Tibial artery (tissue), 4 donors: ENCODE results near the gene PTBP1.

Experiments
- DNase-seq, 2 donors: peaks; one replicate each; pipeline ENCODE4 v3.0.0-alpha.2; 2019
- H3K27ac ChIP-seq, 2 donors: fragments of 200-600 bp; sonication (generic) in 1 of 2; 1 replicate in 1 of 2; 2 replicates in 1 of 2; pipeline ENCODE4 v1.5.1; 2018 to 2019; ENCODE audit warnings: mild to moderate bottlenecking in 1 of 2
- H3K27me3 ChIP-seq, 2 donors: fragments of 200-600 bp; sonication (generic) in 1 of 2; one replicate each; pipeline versions ENCODE4 v1.5.1 to v1.6.0; 2016 to 2019
- H3K36me3 ChIP-seq, 3 donors: fragments of 200-600 bp; sonication (generic) in 2 of 3; one replicate each; pipeline ENCODE4 v1.5.1; 2016 to 2019; ENCODE audit warnings: mild to moderate bottlenecking in 2 of 3
- H3K4me1 ChIP-seq, 4 donors: fragments of 200-600 bp; sonication (generic) in 2 of 4; 1 replicate in 3 of 4; 2 replicates in 1 of 4; pipeline ENCODE4 v1.5.1; 2016 to 2019
- H3K4me3 ChIP-seq, 2 donors: fragments of 200-600 bp; sonication (generic) in 1 of 2; 1 replicate in 1 of 2; 2 replicates in 1 of 2; pipeline ENCODE4 v1.5.1; 2018 to 2019; ENCODE audit warnings: mild to moderate bottlenecking in 2 of 2
- H3K9me3 ChIP-seq, 3 donors: fragments of 200-600 bp; sonication (generic) in 1 of 3; one replicate each; pipeline ENCODE4 v1.5.1; 2016 to 2019
- intact Hi-C: fragments of 100-400 bp; cut with DNase I; formaldehyde crosslinking; loops from one replicate; pipeline ENCODE4 v1.15.0; 2023; ENCODE audit warnings: low total_unique reads
- TF ChIP-seq, protein P1 (sequence below), 2 experiments: fragments of 200-600 bp in 1 of 2; fragments of 450-650 bp in 1 of 2; IDR thresholded peaks; one replicate each; pipeline ENCODE4 v1.5.1; 2017 to 2019; ENCODE audit warnings: antibody characterized with exemption in 2 of 2, mild to moderate bottlenecking in 1 of 2, moderate library complexity in 1 of 2

PTBP1 gene

DNA sequence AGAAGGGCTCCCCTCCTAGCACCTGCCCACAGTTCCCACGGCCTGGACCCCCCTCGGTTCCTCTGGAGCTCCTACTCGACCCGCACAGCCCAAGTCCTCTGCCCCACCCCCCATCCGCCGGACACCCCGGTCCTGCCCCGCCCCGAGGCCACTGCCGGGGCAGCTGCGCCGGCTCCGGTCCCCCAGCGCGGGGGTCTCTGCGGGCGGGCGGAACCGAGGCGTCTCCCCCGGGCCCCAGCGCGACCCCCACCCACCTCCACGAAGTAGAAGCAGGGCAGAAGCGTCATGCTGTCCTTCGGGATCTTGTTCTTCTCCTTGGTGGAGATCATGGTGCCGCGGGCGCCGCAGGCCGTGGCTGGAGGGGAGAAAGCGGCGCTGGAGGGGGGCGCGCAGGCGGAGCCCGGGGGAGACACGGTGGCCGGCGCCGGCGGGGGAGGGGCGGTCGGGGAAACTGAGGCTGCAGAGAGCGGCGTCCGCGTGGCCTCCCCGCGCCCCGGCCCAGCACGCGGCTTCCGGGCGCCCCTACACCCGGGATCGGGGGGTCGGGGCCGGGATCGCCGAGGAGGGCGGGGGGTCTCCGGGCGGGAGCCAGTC is 24.1 kb downstream of the PTBP1 start:
- H3K4me3 ChIP-seq, result peak overlapping the region in 1 of 2 donors; percentile 9
- peaks cover 16 to 52% of the 10 kb centered on the region in 2 donors for H3K27me3 ChIP-seq
- TF ChIP-seq, protein P1, sequence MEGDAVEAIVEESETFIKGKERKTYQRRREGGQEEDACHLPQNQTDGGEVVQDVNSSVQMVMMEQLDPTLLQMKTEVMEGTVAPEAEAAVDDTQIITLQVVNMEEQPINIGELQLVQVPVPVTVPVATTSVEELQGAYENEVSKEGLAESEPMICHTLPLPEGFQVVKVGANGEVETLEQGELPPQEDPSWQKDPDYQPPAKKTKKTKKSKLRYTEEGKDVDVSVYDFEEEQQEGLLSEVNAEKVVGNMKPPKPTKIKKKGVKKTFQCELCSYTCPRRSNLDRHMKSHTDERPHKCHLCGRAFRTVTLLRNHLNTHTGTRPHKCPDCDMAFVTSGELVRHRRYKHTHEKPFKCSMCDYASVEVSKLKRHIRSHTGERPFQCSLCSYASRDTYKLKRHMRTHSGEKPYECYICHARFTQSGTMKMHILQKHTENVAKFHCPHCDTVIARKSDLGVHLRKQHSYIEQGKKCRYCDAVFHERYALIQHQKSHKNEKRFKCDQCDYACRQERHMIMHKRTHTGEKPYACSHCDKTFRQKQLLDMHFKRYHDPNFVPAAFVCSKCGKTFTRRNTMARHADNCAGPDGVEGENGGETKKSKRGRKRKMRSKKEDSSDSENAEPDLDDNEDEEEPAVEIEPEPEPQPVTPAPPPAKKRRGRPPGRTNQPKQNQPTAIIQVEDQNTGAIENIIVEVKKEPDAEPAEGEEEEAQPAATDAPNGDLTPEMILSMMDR (IDR thresholded peaks at IDR 0.05), result no peak
- DNase-seq, result no peak
- H3K9me3 ChIP-seq, result no peaks in the 10 kb centered on the region
- H3K36me3 ChIP-seq, result no peaks in the 10 kb centered on the region
- peaks cover 0 to 15% (median 14%) of the 10 kb centered on the region in 4 donors for H3K4me1 ChIP-seq
- no peak overlapping the region for H3K27ac ChIP-seq
- intact Hi-C loops, result no loop called here

DNA sequence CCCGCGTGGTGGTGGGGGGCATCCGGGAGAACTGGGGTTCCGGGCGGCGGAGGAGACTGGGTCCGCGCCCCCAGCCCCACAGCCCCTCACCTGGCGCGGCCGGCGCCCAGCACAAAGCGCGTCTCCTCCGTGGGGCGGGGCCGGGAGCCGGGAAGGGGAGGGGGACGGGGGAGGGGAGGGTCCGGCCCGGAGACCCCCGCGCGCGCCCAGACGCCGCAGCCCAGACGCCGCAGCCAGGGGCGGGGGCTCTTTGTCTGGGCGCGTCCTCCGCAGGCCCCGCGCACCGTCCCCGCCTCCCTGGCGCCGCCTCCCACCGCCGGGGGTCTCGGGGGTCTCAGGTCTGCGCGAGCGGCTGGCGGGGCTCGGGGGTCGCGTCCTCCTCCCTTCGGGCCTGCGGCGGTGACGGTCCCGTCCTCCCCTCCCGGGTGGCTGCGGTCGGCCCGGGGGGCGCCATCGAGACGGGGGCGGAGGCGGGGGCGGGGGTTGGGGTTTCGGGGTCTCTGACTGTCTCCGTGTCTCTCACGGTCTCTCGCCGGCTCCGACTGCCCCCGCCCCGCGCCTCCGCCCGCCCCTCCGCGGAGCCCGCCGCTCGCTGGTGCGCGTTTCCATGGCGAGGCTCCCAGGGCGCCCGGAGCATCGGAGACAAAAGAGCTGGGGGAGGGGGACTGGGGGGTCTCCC is 24.7 kb downstream of the PTBP1 start, which contains the start of gene PLPPR3:
Gene PLPPR3, minus strand, starts transcription at position 131 of the 679 bp plus-strand sequence. CDS start 396 bp downstream, outside the sequence.
- H3K27me3 ChIP-seq, result peaks cover 16 to 52% of the 10 kb centered on the region in 2 donors
- no peak within 1 kb of the TSS for H3K27ac ChIP-seq
- DNase-seq, result no peak
- peak within 1 kb of the TSS in 1 of 2 donors; percentile 9 for H3K4me3 ChIP-seq
- TF ChIP-seq, protein P1 (IDR thresholded peaks at IDR 0.05), result no peak
- no peaks in the 10 kb centered on the region for H3K9me3 ChIP-seq
- H3K36me3 ChIP-seq, result no peaks in the 10 kb centered on the region
- intact Hi-C loops, result no loop called here
- peaks cover 0 to 15% (median 14%) of the 10 kb centered on the region in 4 donors for H3K4me1 ChIP-seq

DNA sequence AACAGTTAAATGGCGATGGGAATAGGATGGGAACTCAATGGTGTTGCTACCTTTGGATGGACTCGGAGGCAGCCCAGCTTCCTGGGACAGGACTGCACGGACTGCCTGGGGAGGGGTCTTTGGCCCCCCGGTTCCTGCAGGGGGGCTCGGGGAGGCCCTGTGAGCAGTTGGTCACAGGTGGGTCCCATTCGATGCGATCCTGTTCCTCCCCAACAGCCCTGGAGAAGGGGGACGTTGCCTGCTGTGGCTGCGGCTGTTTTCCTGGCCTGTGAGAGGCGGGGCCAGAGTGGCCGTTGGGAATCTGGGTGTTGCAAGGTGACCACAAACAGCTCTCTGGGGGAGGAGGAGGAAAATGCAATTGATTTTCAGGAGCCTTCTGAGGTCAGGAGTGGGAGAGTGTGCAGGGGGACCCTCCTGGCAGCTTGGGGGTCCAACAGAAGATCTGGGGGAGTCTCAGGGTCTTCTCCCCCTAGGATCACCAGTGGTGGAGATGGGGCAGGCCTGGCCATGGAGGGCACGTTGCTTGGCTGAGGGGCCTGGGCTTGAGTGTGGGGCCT is 26.4 kb downstream of the PTBP1 start:
- H3K27ac ChIP-seq, result no peak overlapping the region
- DNase-seq, result no peak
- H3K9me3 ChIP-seq, result no peaks in the 10 kb centered on the region
- H3K4me1 ChIP-seq, result peaks cover 0 to 15% (median 14%) of the 10 kb centered on the region in 4 donors
- peaks cover 16 to 68% of the 10 kb centered on the region in 2 donors for H3K27me3 ChIP-seq
- no peak overlapping the region for H3K4me3 ChIP-seq
- no peaks in the 10 kb centered on the region for H3K36me3 ChIP-seq
- TF ChIP-seq, protein P1 (IDR thresholded peaks at IDR 0.05), result no peak
- intact Hi-C loops, result no loop called here

DNA sequence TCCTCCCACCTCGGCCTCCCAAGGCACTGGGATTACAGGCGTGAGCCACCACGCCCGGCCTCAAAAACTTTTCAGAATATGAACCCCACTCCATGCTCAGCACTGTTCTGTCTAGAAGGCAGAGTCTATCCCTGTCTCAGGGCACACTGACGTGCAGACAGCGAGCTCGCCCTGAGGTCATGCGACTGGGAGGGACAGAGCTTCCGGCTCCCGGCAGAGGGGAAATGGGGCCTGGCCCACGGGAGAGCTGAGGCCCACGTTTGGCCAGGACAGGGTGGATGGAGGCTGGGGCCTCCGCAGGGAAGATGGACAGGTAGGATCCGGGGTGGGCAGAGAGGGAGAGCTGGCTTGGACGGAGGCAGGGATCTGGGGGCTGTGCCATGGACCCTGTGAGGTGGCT is 27.6 kb downstream of the PTBP1 start:
- TF ChIP-seq, protein P1 (IDR thresholded peaks at IDR 0.05), result no peak
- Histone ChIP-seq H3K27me3 (peaks cover 16 to 77% of the 10 kb centered on the region in 2 donors), H3K36me3 (no peaks in the 10 kb centered on the region), H3K27ac (no peak overlapping the region), H3K9me3 (no peaks in the 10 kb centered on the region), H3K4me3 (no peak overlapping the region), H3K4me1 (peaks cover 0 to 15% (median 14%) of the 10 kb centered on the region in 4 donors)
- no peak for DNase-seq
- intact Hi-C loops, result no loop called here

DNA sequence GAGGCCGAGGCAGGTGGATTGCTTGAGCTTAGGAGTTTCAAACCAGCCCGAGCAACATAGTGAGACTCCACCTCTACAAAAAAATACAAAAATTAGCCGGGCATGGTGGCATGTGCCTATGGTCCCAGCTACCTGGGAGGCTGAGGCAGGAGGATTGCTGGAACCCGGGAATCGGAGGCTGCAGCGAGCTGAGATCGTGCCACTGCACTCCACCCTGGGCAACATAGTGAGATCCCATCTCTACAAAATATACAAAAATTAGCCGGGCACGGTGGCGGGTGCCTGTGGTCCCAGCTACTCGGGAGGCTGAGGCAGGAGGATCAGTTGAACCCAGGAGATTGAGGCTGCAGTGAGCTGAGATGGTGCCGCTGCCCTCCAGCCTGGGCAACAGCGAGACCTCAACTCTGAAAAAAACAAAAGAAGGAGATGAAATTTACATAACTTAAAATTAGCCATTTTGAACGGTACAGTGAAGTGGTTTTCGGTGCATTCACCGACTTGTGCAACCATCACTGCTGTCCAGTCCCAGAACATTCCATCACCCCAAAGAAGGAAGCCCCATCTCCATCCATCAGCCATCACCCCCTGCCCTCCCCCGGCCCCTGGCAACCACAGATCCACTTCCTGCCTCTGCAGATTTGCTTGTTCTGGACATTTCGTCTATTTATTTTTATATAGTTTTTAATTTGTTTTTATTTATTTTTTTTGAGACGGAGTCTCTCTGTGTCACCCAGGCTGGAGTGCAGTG is 28.8 kb downstream of the PTBP1 start:
- H3K27me3 ChIP-seq, result peaks cover 16 to 85% of the 10 kb centered on the region in 2 donors
- H3K4me1 ChIP-seq, result peaks cover 0 to 15% (median 14%) of the 10 kb centered on the region in 4 donors
- no peaks in the 10 kb centered on the region for H3K36me3 ChIP-seq
- H3K4me3 ChIP-seq, result no peak overlapping the region
- H3K27ac ChIP-seq, result no peak overlapping the region
- DNase-seq, result no peak
- H3K9me3 ChIP-seq, result no peaks in the 10 kb centered on the region
- intact Hi-C loops, result no loop called here
- TF ChIP-seq, protein P1 (IDR thresholded peaks at IDR 0.05), result no peak
